Hematopoietic multipotent progenitor cell treated with erythropoietin and hydrocortisone succinate and interleukin-3 and kit ligand, for 8 days (in vitro differentiated cells): ENCODE data around the gene VASH2.
"Not testable (repeated sequence)": the region's sequence is repeated elsewhere in the genome, so short reads cannot be mapped to it uniquely, and the experiment has no call there.

Source experiments
- DNase-seq: peaks from one replicate; pipeline ENCODE4 v3.0.0-alpha.2; 2015

VASH2 gene

GRCh38 chr1:212959266-212960220 is 9.2 kb downstream of the VASH2 start:
- no peak for DNase-seq

GRCh38 chr1:212960932-212961331 is 10.6 kb downstream of the VASH2 start:
- DNase-seq: no peak

GRCh38 chr1:212962509-212962908 is 12.2 kb downstream of the VASH2 start:
- no peak for DNase-seq

GRCh38 chr1:212964102-212964501 is 13.8 kb downstream of the VASH2 start:
- DNase-seq: no peak

GRCh38 chr1:212964993-212965392 is 14.7 kb downstream of the VASH2 start:
- DNase-seq: not testable (repeated sequence)

- DNase-seq: no peak
Measured at GRCh38 chr1:212966616-212967015, 16.3 kb downstream of the VASH2 start.

GRCh38 chr1:212967801-212968200 is 17.5 kb downstream of the VASH2 start:
- DNase-seq: peak; percentile 36

- DNase-seq: no peak
Measured at GRCh38 chr1:212968368-212968863, 18.1 kb downstream of the VASH2 start.

GRCh38 chr1:212970085-212970484 is 19.7 kb downstream of the VASH2 start:
- DNase-seq: no peak

GRCh38 chr1:212971312-212971711 is 21.0 kb downstream of the VASH2 start:
- DNase-seq: no peak

- no peak for DNase-seq
Measured at GRCh38 chr1:212973426-212973825, 23.1 kb downstream of the VASH2 start.

GRCh38 chr1:212973899-212974298 is 23.6 kb downstream of the VASH2 start:
- DNase-seq: no peak

GRCh38 chr1:212974711-212975110 is 24.4 kb downstream of the VASH2 start:
- no peak for DNase-seq

GRCh38 chr1:212975111-212975918 is 25.0 kb downstream of the VASH2 start:
- DNase-seq: no peak

- DNase-seq: no peak
Measured at GRCh38 chr1:212976586-212976985, 26.2 kb downstream of the VASH2 start.

GRCh38 chr1:212977781-212978645 is 27.7 kb downstream of the VASH2 start:
- DNase-seq: no peak

GRCh38 chr1:212979340-212980122 is 29.2 kb downstream of the VASH2 start:
- no peak for DNase-seq

GRCh38 chr1:212980123-212980785 is 29.9 kb downstream of the VASH2 start:
- no peak for DNase-seq

- DNase-seq: no peak
Measured at GRCh38 chr1:212981025-212981495, 30.7 kb downstream of the VASH2 start.

GRCh38 chr1:212981571-212982328 is 31.4 kb downstream of the VASH2 start:
- no peak for DNase-seq
